Bone marrow (tissue), 2 donors: ENCODE data around the gene KCTD19.

ENCODE experiments used
- DNase-seq, 2 donors: peaks; one replicate each; lab custom pipeline; 2025; lab: John Stamatoyannopoulos, UW

The KCTD19 gene

GRCh38 chr16:67258161-67258835, 68.2 kb downstream of the KCTD19 start:
- DNase-seq, result no peak

- DNase-seq, result no peak
These were observed 68.9 kb downstream of the KCTD19 start for GRCh38 chr16:67257486-67258160.

GRCh38 chr16:67256701-67257230, 69.8 kb downstream of the KCTD19 start:
- no peak for DNase-seq

GRCh38 chr16:67255553-67256221, 70.9 kb downstream of the KCTD19 start:
- DNase-seq, result no peak

GRCh38 chr16:67254801-67255552, 71.6 kb downstream of the KCTD19 start:
- DNase-seq, result no peak

GRCh38 chr16:67252609-67253497, 73.7 kb downstream of the KCTD19 start:
- no peak for DNase-seq

GRCh38 chr16:67250045-67250327, 76.6 kb downstream of the KCTD19 start:
- no peak for DNase-seq

GRCh38 chr16:67249178-67250044, 77.1 kb downstream of the KCTD19 start:
- no peak for DNase-seq

- no peak for DNase-seq
These were observed 78.0 kb downstream of the KCTD19 start, which contains the start of gene SLC9A5 for GRCh38 chr16:67248401-67249177. SLC9A5 (plus strand) TSS chr16:67248979; CDS start chr16:67249015, 36 bp downstream.

GRCh38 chr16:67248073-67248400, 78.5 kb downstream of the KCTD19 start:
- DNase-seq, result no peak

GRCh38 chr16:67247192-67248072, 79.1 kb downstream of the KCTD19 start, which contains the start of gene FHOD1:
FHOD1 (minus strand) TSS chr16:67247481; CDS start chr16:67247410, 71 bp downstream.
- DNase-seq, result peak; percentile 92 to 95

- DNase-seq, result no peak
These were observed 79.8 kb downstream of the KCTD19 start for GRCh38 chr16:67246756-67247191.

GRCh38 chr16:67246081-67246755, 80.3 kb downstream of the KCTD19 start:
- DNase-seq, result peak; percentile 34 to 82

- DNase-seq, result no peak
These were observed 80.9 kb downstream of the KCTD19 start for GRCh38 chr16:67245674-67246080.

- DNase-seq, result no peak
These were observed 81.4 kb downstream of the KCTD19 start for GRCh38 chr16:67245186-67245585.

GRCh38 chr16:67244387-67245185, 82.0 kb downstream of the KCTD19 start:
- peak; percentile 82 to 98 for DNase-seq

- no peak for DNase-seq
These were observed 83.1 kb downstream of the KCTD19 start for GRCh38 chr16:67243481-67243880.
